ENCODE data around the gene TNNI2. TPM values are rescaled to one million over a fixed set of nuclear protein-coding genes. Genes with fewer than 3 reads are reported as not detected.
A peak's percentile ranks its signal among the peaks of the same experiment; 100 is the strongest.
"Not testable (repeated sequence)": the region's sequence is repeated elsewhere in the genome, so short reads cannot be mapped to it uniquely, and the experiment has no call there.

TNNI2 gene
- polyA plus RNA-seq (2013, experiment 1 of 2; ENCODE audit: insufficient read length) = 21.7 TPM
- polyA plus RNA-seq (2013, experiment 2 of 2; ENCODE audit: insufficient read length) = 132 TPM

DNA sequence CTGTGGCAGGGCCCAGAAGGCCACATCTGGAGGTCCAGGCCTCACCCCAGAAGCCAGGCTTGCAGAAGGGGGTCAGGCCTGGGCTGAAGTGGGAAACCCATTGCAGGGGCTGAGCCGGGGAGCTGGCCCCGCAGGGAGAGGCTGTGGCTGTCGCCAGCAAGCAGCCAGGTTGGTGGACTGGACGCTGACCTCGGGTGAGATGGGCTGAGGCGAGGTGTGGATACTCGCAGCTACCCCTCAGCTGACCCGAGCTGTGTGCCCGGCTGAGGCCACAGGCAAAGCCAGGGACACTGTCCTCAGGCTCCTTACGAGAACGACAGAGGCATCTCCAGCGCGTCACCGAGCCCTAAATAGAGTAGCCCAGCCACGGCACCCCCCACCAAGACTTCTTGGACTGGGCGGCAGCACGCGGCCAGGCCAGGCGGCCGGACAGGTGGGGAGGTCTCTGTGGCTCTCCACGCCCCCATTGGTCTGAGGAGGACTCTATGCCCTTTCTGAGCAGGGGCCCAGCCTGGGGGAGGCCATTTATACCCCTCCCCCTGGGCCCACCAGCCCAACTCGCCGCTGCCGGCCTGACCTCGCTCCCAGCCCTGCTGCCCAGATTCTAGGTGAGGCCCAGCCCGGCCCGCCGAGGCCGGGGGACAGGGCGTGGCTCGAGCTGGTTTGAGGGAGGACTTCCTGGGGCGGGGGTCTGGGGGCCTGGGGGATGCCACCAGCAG lies at the start of gene TNNI2:
Gene TNNI2, plus strand, starts transcription at position 556 of the 719 bp plus-strand sequence. CDS start 716 bp downstream, outside the sequence.
- no peak for DNase-seq

DNA sequence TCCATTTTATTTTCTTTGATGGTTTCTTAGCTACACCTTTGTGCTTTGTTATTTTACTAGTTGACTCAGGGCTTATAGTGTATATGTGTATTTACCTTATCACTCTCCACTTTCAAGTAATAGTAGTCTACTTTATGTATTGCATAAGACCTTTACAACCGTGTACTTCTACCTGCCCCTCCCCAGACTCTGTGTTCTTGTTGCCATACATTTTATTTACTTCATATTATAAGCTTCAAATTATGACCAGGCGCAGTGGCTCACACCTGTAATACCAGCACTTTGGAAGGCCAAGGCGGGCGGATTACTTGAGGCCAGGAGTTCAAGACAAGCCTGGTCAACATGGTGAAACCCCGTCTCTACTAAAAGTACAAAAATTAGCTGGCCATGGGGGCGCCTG lies 46.9 kb upstream of the TNNI2 start:
- DNase-seq = no peak

DNA sequence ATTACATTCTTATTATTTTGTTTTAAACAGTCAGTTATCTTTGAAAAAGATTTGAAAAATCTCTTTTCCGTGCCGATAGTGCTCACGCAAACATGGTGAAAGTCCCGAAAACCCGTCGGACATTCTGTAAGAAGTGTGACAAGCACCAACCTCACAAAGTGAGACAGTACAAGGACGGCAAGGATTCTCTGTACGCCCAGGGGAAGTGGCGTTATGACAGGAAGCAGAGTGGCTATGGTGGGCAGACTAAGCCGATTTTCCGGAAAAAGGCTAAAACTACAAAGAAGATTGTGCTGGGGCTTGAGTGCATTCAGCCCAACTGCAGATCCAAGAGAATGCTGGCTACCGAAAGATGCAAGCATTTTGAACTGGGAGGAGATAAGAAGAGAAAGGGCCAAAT lies 46.3 kb upstream of the TNNI2 start:
- DNase-seq = no peak

DNA sequence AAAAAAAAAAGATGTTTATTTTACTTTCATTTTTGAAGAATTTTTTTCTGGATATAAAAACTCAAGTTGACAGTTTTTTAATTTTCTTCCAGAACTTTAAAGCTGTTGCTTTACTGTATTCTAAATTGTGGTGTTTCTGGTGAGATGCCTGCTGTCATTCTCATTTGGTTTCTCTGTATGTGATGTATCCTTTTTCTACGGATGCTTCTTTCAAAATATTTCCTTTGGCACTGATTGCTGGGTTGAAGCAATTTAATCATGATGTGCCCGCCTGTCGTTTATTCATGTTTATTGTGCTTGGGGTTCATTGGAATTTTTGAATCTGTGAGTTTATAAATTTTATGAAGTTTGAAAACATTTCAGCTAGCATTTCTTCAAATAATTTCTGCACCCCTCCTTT lies 45.7 kb upstream of the TNNI2 start:
- peak; percentile 44 for DNase-seq

DNA sequence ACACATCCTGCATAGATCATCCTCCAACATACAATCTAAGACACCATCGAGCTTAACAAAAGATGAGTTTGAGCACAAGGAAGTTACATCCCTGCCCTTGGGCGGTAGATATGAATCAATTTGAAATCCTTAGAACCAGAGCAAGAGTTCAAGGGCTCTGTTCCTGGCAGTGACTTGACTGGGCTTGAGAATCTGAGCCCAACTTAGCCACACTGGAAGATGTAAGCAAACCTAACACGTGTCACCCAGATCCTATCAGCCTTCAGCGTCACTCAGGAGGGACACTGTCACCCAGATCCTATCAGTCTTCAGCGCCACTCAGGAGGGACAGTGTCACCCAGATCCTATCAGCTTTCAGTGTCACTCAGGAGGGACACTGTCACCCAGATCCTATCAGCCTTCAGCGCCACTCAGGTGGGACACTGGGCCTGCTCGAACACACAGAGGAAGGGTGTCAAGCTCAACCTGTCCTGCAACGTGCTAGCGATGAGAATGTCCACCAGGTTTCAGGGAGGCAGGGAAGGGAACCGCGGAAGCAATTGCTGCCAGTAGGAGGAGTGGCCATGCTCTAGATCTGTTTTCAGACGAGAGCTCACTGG lies 42.3 kb upstream of the TNNI2 start:
- DNase-seq = no peak

DNA sequence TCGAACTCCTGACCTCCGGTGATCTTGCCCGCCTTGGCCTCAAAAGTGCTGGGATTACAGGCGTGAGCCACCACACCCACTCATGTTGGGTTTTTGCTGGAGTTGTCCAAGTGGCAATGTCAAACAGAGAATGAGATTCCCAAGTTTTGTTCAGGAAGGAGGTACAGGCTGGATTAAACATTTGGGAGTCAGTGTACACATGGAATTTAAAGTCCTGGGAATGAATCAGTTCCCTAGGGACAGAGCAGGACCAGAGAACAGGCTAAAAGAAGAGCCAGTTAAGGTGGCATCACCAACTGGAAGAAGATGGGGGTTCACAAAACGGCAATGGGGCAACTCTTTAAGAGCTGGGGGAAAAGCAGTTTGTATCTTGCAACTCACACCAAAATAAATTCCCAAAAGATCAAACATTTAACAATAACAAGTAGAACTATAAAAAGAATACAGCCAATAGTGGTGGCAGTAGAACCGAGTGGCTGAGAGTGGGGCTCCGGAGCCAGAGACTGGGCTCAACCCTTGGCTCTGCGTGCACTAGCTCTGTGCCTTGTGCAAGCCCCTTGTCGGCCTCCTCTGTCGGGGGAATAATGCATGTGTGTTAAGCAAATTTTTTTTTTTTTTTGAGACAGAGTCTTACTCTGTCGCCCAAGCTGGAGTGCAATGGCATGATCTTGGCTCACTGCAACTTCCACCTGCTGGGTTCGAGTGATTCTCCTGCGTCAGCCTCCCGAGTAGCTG lies 41.2 kb upstream of the TNNI2 start:
- no peak for DNase-seq

DNA sequence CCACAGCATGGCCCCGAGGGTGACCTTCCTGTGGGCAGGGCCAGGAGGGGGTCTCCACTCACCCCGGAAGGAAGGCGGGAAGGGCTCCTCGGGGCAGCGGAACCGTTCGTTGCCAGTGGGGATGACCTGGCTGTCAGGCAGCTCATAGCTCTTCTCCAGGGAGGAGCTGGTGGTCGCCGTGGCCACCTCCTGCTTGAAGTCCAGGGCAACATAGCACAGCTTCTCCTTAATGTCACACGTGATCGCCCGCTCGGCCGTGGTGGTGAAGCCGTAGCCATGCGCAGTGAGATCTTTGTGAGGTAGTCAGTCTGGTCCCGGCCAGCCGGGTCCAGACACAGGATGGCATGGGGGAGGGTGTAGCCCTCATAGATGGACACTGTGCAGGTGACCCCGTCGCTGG lies 35.5 kb upstream of the TNNI2 start:
- no peak for DNase-seq

DNA sequence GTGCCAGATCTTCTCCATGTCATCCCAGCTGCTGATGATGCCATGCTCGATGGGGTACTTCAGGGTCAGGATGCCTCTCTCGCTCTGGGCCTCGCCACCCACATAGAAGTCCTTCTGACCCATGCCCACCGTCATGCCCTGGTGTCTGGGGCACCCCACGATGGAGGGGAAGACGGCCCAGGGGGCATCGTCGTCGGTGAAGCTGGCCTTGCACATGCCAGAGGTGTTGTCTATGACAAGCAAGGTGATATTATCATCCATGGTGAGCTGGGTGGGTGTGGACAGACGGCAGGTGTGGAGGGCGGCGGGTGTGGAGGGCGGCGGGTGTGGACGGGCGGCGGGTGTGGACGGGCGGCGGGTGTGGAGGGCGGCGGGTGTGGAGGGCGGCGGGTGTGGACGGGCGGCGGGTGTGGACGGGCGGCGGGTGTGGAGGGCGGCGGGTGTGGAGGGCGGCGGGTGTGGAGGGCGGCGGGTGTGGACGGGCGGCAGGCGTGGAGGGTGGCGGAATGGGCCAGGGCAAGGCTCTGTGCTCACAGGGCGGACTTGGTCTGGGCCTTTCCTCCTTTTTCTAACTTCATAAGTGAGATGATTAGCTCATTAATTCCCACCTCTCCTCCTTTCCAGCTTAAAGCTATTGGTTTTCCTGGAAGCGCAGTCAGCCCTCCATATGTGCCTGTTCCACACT lies 34.8 kb upstream of the TNNI2 start:
- DNase-seq = not testable (repeated sequence)

DNA sequence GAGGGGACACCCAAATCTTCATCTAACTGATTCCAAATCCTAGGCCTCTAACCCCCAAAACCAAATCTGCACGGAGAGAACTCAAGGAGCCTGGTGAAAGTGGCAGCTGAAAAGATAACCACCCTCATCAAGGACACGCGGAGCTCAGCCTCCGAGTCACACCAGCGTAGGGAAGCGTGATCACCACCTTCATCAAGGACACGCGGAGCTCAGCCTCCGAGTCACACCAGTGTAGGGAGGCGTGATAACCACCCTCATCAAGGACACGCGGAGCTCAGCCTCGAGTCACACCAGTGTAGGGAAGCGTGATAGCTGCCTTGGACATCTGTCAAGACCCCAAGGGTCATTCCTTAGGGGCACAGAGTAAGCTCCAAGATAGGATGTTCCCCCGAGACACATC lies 33.3 kb upstream of the TNNI2 start:
- DNase-seq = no peak

DNA sequence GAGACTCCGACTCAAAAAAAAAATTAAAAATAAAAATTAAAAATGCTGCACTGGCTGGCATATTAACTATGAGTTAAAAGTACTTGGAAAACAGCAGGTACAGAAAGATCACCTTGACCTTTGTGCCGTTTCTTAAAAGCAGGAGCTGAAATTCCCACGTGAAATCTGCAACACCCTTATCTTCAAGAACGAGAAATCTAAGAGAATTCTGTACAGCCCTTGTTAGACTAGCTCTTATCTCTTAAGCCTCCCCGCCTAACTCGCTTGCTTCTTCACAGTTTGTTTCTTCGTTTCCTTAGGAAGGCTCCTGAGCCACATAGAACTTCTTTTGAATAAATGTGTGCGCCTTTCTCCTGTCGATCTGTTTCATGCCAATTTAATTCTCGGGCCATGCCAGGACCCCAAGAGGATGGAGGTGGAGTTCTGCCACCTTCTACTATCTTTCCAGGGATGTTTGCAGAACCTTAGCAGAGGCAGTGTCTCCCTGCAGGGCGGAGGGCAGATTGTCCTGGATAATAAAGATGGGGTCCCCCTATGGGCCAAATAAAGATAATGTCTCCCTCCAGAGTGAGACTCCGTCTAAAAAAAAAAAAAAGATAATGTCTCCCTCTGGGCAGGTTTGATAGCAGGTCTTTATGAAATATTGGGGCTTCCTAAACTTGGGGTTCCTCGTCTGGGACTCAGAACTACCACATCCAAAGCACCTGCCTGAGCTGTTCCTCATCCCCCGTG lies 31.4 kb upstream of the TNNI2 start:
- DNase-seq = no peak

DNA sequence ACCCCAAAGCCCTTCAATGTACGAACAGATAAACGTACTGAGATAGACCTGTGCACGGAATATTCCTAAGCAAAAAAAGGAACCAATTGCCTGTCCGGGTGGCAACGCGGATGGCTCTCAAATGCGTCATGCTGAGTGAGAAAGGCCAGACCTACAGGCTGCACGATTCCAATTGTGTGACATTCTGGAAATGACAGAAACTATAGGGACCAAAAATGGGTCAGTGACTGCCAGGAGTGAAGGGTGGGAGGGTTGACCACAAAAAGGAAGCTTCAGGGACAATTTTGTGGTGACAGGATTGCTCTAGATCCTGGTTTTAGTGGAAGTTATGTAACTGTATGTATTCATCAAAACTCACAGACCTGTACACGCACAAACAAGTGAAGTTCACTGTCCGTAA lies 28.0 kb upstream of the TNNI2 start:
- DNase-seq = no peak

DNA sequence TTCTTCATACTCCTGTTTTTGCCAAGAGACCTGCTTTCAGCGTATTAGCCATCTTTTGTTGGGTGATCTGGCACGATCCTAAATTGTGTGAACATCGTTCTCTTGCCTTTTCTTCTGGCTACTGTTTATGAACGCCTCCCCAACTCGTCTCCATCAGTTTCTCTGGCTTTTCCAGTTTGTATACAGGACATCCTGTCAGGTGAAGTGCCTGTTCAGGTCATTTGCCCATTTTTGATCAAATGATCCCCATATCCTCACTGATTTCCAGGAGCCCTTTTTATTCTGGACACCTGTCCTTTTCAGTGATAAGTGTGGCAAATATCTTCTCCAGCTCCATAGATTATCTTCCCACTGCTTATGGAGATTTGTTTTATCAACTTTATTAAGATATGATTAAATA lies 26.5 kb upstream of the TNNI2 start:
- no peak for DNase-seq

DNA sequence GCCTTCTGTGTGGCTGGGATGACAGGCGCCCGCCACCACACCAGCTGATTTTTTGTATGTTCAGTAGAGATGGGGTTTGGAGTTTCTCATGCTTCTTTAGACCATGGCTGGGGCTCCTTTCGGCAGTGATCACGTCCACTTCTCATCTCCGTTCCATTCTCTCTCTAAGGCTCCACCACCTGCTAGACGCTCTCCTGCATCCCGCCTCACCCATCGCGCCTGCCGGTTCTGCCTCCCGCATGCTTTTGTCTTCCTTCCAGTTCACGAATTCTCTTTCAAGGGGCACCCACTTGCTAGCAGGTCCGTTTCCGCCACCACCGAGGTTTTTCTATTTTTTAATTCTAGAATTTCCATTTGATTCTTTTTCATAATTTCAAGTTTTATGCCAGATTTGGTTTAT lies 26.0 kb upstream of the TNNI2 start:
- DNase-seq = no peak

DNA sequence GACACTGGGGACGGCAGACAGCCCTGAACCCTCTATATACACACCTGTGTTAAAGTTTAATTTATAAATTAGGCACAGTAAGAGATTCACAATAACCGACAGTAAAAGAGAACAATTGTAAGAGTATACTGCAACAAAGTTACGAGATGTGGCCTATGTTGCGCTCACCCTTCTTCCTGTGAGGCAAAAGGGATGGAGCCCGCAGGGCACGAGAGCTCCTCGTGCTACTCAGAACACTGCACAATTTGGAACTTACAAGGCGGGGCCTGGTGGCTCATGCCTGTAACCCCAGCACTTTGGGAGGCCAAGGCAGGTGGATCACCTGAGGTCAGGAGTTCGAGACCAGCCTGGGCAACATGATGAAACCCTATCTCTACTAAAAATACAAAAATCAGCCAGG lies 25.4 kb upstream of the TNNI2 start:
- not testable (repeated sequence) for DNase-seq

DNA sequence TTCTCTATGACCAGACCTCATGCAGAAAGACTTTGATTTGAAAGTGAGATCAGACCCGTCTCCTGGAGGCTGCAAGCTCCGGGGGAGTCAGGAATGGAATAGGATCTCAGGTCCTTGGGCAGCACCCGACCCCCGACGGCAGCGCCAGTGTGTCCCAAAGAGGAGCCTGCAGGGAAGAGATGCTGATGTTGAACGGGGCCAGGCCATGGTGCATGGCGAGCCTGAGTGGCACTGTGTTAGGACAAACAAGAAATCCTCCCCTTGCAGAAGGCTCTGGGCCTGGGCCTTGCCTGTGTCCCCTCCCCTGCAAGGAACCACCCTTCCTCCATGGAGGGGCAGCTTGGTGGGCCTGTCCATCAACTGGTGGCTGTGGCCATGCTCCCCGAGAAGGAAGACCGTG lies 24.1 kb upstream of the TNNI2 start:
- no peak for DNase-seq

DNA sequence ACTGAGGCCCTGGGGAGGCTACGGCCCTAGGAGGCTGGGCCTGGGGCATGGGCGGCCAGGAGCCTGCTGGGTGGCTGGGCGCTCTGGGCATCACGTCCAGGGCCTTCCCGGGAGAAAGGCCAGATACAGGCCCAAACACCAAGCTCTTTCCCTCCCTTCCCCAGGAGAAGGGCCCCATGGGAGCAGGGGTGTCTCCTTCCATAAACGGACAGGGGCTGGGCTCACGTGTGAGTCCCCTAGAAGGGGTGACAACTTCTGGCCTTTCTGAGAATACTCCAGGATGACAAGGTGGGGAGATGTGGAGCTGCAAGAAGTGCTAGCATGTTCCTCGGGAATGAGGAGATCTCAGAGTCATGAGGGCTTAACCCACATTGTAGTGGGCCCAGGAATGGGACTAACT lies 23.5 kb upstream of the TNNI2 start:
- DNase-seq = no peak

DNA sequence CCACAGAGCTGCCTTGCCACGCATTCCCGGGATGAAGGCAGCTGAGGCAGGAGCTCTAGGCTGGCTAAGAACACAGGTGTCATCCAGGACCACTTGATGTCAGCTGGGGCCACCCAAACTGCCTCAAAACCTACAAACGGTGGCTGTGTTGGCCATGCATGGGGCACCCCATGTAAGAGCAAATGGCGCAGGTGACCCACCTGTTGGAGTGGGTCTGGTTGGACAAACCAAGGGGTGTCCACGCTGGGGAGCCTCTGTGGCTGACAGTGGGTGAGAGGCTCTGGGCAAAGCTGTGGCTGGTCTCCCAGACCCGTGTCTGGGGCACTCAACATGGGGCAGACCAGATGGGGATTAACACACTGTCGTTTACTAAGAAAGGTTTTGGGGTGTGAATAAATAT lies 23.0 kb upstream of the TNNI2 start:
- no peak for DNase-seq

DNA sequence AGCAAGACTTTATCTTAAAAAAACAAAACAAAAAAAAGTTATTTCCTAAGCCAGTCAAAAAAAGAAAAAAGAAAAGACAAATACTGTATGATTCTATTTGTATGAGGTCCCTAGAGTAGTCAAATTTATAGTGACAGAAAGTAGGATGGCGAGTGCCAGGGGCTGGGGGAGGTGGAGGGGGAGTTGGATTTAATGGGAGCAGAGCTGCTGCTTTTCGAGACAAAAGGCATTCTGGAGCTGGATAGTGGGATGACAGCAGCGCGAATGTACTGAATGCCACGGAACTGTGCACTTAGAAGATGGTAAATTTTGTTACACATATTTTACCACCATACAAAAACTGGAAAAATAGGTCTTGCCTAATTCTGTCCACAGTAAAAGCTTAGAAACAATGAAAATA lies 21.8 kb upstream of the TNNI2 start:
- DNase-seq = no peak

DNA sequence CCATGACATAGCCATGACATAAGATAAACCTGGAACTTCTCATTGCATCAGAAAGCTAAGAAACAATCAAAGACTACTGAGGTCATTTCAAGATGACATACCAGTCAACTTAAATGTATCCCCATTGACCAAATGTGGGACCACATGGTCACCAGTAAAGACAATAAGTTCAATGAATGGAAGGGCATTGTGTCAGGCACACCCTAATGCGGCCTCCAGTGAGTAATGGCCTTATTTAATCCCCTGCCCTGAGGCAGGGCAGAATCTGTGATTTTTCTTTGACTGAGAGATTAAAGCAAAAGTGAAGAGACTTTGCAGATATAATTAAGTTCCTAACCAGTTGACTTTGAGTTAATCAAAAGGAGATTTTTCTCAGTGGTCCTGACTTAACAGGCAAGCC lies 21.3 kb upstream of the TNNI2 start:
- DNase-seq = no peak

DNA sequence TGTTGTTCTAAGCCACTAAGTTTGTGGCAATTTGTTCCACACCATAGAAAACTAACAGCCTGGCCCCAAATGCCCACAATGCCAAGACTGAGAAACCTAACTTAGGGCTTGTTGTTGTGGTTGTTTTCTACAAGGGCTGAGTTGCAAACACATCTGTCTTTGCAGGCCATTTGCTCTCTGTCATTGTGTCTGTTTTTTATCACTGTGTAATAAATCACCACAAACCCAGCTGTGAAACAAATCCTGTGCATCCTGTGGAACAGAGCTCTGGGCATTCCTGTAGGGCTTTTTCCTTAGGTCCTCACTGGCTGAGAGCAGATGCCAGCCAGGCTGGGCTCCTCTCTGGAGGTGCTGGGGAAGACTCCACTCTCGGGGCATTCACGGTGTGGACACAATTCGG lies 19.7 kb upstream of the TNNI2 start:
- no peak for DNase-seq

DNA sequence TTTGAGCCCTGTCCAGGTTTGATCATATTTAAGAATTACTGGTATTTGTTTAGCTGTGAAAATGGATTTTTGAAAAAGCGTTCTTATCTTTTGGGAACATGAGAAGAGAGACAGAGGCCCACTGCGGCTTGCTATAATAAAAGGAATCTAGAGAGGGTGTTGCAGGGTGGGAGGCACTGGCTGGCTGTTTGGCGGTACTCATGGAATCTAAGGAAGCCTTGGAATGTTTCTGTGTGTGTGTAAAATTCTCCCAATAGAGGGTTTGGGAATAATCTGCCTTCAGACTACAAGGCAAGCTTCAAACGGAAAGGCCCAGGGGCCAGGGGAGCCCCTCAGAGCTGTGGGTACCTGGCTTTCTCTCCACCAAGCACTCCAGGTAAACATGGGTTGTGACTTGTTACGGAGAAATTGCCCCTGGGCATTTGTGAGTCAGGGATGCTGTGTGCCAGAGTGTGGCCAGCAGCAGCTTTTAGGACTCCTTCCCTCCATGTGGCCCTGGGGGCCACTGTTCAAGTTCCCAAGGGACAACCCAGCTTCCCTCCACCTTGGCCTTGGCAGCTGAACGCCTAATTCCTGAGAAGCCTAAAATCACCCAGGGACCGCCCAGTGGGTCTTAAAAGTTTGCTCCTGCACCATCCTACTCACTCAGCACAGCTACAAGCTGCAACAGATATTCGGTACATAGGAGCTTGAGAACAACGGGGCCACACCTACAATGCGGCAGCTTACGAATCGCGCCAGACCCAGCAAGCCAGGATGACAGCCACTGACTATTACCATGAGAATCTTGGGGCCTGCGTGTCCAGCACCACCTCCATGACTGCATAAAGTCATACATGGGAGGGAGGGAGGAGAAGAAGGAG lies 18.1 kb upstream of the TNNI2 start:
- DNase-seq = peak; percentile 84

DNA sequence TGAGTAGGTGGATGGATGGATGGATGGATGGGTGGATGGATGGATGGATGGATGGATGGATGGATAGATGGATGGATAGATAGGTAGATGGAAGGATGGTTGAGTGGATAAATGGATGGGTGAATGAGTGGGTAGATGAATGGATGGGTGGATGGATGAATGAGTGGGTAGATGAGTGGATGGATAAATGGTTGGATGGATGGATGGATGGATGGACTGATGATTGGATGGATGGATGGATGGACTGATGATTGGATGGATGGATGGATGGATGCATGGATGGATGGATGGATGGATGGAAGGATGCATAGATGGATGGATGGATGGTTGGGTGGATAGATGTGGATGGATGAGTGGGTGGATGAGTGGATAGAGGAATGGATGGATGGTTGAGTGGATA lies 17.2 kb upstream of the TNNI2 start:
- DNase-seq = no peak

Measured in fibroblast of skin of scalp (primary cell).